Astrocyte of the spinal cord (primary cell): Measurements from ENCODE around the gene ZDHHC4.

Experiments used
- DNase-seq: peaks from one replicate; pipeline ENCODE4 v3.0.0; 2011; ENCODE audit warnings: low read depth, low spot score
- H3K4me3 ChIP-seq: 2 replicates; pipeline ENCODE4 v1.5.1; 2011; ENCODE audit warnings: low read depth, mild to moderate bottlenecking, low read length, moderate library complexity
- in situ Hi-C: cut with HindIII; loops from 2 replicates; pipeline ENCODE4 v1.10.0; 2017; ENCODE audit warnings: low sequenced_read_pairs
- TF ChIP-seq, protein P1 (sequence below): IDR thresholded peaks from 2 replicates; pipeline ENCODE4 v1.5.1; 2012; ENCODE audit warnings: low read depth, mild to moderate bottlenecking, low read length, inconsistent platforms

Gene ZDHHC4

DNA sequence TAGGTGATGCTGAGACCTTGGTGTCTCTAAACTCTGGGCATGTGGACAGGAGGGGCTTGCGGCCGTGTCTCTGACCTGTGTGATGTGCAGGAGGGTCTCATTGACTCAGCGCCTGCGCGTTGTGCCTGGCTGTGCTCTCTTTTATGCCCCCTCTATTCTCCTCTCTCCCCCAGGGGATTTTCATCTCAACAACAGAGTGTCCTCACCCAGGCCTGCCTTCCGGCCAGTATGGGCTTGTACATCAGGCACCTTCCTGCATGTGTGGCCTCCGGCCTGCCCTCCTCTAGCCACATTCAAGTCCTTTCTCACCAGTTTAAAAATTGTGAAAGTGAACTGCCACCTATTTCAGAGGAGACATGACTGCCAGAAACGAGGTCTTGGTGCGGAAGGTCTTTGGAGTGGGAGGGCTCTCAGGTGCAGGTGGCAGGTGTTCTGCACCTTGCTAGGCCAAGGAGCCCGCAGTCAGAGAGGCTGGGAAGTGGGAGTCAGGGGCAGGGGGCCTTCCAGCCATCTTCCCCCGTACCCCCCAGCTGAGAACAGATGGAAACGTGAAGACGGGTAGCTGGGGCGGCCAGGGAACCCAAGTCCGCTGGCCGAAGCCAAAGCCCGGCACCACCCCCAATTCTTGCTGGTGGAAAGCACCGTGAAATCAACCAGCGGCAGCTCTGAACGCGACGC lies 12.0 kb downstream of the ZDHHC4 start:
- no peak for DNase-seq
- in situ Hi-C loops = no loop called here
- TF ChIP-seq, protein P1, sequence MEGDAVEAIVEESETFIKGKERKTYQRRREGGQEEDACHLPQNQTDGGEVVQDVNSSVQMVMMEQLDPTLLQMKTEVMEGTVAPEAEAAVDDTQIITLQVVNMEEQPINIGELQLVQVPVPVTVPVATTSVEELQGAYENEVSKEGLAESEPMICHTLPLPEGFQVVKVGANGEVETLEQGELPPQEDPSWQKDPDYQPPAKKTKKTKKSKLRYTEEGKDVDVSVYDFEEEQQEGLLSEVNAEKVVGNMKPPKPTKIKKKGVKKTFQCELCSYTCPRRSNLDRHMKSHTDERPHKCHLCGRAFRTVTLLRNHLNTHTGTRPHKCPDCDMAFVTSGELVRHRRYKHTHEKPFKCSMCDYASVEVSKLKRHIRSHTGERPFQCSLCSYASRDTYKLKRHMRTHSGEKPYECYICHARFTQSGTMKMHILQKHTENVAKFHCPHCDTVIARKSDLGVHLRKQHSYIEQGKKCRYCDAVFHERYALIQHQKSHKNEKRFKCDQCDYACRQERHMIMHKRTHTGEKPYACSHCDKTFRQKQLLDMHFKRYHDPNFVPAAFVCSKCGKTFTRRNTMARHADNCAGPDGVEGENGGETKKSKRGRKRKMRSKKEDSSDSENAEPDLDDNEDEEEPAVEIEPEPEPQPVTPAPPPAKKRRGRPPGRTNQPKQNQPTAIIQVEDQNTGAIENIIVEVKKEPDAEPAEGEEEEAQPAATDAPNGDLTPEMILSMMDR = no peak
- peak overlapping the region; percentile 21 for H3K4me3 ChIP-seq

GRCh38 chr7:6589829-6590644 lies 12.8 kb downstream of the ZDHHC4 start, which contains the start of gene INTS15:
INTS15 (plus strand) TSS chr7:6590021; CDS start chr7:6590284, 263 bp downstream.
- peak within 1 kb of the TSS; percentile 73 for H3K4me3 ChIP-seq
- in situ Hi-C loops = no loop called here
- TF ChIP-seq, protein P1 = peak; percentile 45
- DNase-seq = peak; percentile 69

DNA sequence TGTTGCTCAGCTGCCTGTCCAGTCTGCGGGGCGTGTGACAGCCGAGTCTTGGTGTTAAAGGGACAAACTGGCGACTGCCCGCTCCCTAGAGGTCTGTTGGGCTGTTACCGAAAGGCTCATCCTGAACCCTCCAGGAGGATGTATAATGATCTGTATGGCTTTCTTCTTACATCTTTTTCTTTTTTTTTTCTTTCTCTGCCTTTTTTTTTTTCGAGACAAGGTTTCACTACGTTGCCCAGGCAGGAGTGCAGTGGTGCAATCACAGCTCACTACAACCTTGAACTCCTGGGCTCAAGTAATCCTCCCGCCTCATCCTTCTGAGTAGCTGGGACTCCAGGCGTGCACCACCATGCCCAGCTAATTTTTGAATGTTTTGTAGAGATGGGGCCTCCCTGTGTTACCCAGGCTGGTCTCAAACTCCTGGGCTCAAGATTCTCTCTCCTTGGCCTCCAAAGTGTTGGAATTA lies 13.4 kb downstream of the ZDHHC4 start:
- TF ChIP-seq, protein P1 = no peak
- no peak for DNase-seq
- H3K4me3 ChIP-seq = peak overlapping the region; percentile 73
- in situ Hi-C loops = no loop called here

DNA sequence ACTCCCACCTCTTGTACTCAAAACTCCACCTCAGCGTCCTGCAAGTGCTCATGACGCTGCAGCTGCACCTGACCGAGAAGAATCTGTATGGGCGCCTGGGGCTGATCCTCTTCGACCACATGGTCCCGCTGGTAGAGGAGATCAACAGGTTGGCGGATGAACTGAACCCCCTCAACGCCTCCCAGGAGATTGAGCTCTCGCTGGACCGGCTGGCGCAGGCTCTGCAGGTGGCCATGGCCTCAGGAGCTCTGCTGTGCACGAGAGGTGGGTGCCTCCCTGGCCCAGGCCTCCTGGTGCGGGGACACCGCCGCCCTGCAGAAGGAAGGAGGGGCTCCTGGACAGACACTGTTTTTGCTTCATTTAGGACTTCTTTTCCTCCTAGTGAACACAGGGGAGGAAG lies 22.8 kb downstream of the ZDHHC4 start:
- TF ChIP-seq, protein P1 = no peak
- no peak overlapping the region for H3K4me3 ChIP-seq
- in situ Hi-C loops = no loop called here
- no peak for DNase-seq

DNA sequence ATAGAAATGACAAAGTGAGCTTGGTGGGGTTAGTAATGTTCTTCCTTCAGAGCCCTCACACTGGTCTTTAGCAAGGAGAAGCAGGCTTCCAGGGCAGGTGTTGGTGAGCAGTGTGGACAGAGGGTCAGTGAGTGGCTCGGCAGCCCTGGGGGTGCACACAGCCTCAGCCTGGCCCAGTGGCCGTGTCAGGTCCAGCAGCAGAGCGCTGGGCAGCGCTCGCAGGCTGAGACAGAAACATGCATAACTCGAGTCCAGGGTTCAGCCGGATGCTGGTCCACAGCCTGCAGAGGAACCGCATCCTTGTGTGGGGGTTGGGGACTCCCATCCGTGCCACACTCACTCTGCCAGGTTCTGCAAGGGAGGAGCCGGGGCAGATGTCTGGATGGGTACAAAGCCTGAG lies 27.2 kb downstream of the ZDHHC4 start:
- H3K4me3 ChIP-seq = no peak overlapping the region
- in situ Hi-C loops = no loop called here
- no peak for DNase-seq
- TF ChIP-seq, protein P1 = no peak

- TF ChIP-seq, protein P1 = no peak
- no peak for DNase-seq
- no peak overlapping the region for H3K4me3 ChIP-seq
- in situ Hi-C loops = no loop called here
Measured at GRCh38 chr7:6606866-6607583, 29.8 kb downstream of the ZDHHC4 start.
